CD8-positive, alpha-beta memory T cell (primary cell): Measurements from ENCODE around the gene CSPG5. TPM values are rescaled to one million over a fixed set of nuclear protein-coding genes. Genes with fewer than 3 reads are reported as not detected.

ENCODE experiments used
- CTCF ChIA-PET: fragments of 350-600 bp; sonication (Branson Sonifier 250); formaldehyde crosslinking; loops from one replicate; lab custom pipeline; 2021; ENCODE audit warnings: antibody characterized with exemption; lab: Charles Lee
- POLR2A ChIA-PET: fragments of 350-600 bp; sonication (Branson Sonifier 250); formaldehyde crosslinking; loops from one replicate; lab custom pipeline; 2021; ENCODE audit warnings: antibody characterized with exemption; lab: Charles Lee
- DNase-seq, 5 donors: peaks; one replicate each; pipeline versions ENCODE4 v3.0.0 to v3.0.0-alpha.2; 2020 to 2022; ENCODE audit warnings: mixed read lengths in 1 of 5
- H3K27ac ChIP-seq: one replicate; pipeline ENCODE4 v1.7.0; 2013; ENCODE audit warnings: low read depth, mild to moderate bottlenecking, low read length, moderate library complexity
- H3K27me3 ChIP-seq: 2 replicates; pipeline ENCODE4 v1.7.0; 2013; ENCODE audit warnings: low read length, mild to moderate bottlenecking; ENCODE audit not compliant: insufficient read depth, poor library complexity, severe bottlenecking
- H3K36me3 ChIP-seq: 2 replicates; pipeline ENCODE4 v1.7.0; 2013; ENCODE audit warnings: mild to moderate bottlenecking, low read length, moderate library complexity; ENCODE audit not compliant: insufficient read depth
- H3K4me1 ChIP-seq: 2 replicates; pipeline ENCODE4 v1.7.0; 2013; ENCODE audit warnings: mild to moderate bottlenecking, low read length, moderate library complexity; ENCODE audit not compliant: insufficient read depth
- H3K4me3 ChIP-seq: 2 replicates; pipeline ENCODE4 v1.7.0; 2013; ENCODE audit warnings: mild to moderate bottlenecking, low read length
- H3K9me3 ChIP-seq: 2 replicates; pipeline ENCODE4 v1.7.0; 2013; ENCODE audit warnings: mild to moderate bottlenecking, low read length
- H3K27ac Mint-ChIP-seq, 8 donors: one replicate each; pipeline ENCODE4 v1.8.0; 2020 to 2021; ENCODE audit warnings: mixed read lengths in 8 of 8, mild to moderate bottlenecking in 6 of 8, inconsistent platforms in 3 of 8, moderate library complexity in 3 of 8
- H3K27me3 Mint-ChIP-seq, 2 donors: one replicate each; pipeline ENCODE4 v1.8.0; 2020 to 2021; ENCODE audit warnings: mixed read lengths in 2 of 2, mild to moderate bottlenecking in 1 of 2, moderate library complexity in 1 of 2
- H3K36me3 Mint-ChIP-seq, 3 donors: one replicate each; pipeline ENCODE4 v1.8.0; 2020 to 2021; ENCODE audit warnings: mixed read lengths in 3 of 3, inconsistent platforms in 1 of 3, mild to moderate bottlenecking in 1 of 3
- H3K4me1 Mint-ChIP-seq, 3 donors: one replicate each; pipeline ENCODE4 v1.8.0; 2020 to 2021; ENCODE audit warnings: mixed read lengths in 3 of 3, inconsistent platforms in 1 of 3, mild to moderate bottlenecking in 1 of 3
- H3K4me3 Mint-ChIP-seq, 7 donors: one replicate each; pipeline ENCODE4 v1.8.0; 2020 to 2021; ENCODE audit warnings: mixed read lengths in 7 of 7, mild to moderate bottlenecking in 6 of 7, moderate library complexity in 4 of 7, inconsistent platforms in 2 of 7
- H3K9me3 Mint-ChIP-seq, 5 donors: one replicate each; pipeline ENCODE4 v1.8.0; 2020 to 2022; ENCODE audit warnings: mixed read lengths in 5 of 5, mild to moderate bottlenecking in 3 of 5, moderate library complexity in 2 of 5, inconsistent platforms in 1 of 5
- polyA plus RNA-seq: library from polyadenylated mRNA; unstranded; fragments of 300-500 nt; fragmentation: Illumina TruSeq; gene quantifications from one replicate; pipeline ENCODE4 v1.2.3, GENCODE V29; 2021
- total RNA-seq, 2 experiments: library from RNA; stranded (reverse); gene quantifications; one replicate each; pipeline ENCODE4 v1.2.3, GENCODE V29; 2021

Gene CSPG5
- total RNA-seq (under 1 TPM; 0.50 to 0.53 TPM), polyA plus RNA-seq (not detected)

GRCh38 chr3:47578691-47579632 is at the start of gene CSPG5:
Gene CSPG5 (minus strand): TSS chr3:47578865. CDS start chr3:47578693, 172 bp downstream.
- ChIA-PET POLR2A (no interaction called here), CTCF (no interaction called here)
- H3K27ac Mint-ChIP-seq, result peak within 1 kb of the TSS in 1 of 8 donors; percentile 29
- H3K36me3 Mint-ChIP-seq, result no peaks in the 10 kb centered on the region
- peaks cover 0 to 2% (median 0%) of the 10 kb centered on the region in 5 donors for H3K9me3 Mint-ChIP-seq
- peaks cover 13 to 28% of the 10 kb centered on the region in 2 donors for H3K27me3 Mint-ChIP-seq
- peak; percentile 12 to 56 (median 23) for DNase-seq
- Histone ChIP-seq H3K4me3 (peak within 1 kb of the TSS; percentile 41), H3K36me3 (no peaks in the 10 kb centered on the region), H3K4me1 (peaks cover 3% of the 10 kb centered on the region), H3K27ac (no peak within 1 kb of the TSS), H3K9me3 (no peaks in the 10 kb centered on the region), H3K27me3 (peaks cover 16% of the 10 kb centered on the region)
- peak within 1 kb of the TSS; percentile 65 to 84 (median 70) for H3K4me3 Mint-ChIP-seq
- peaks cover 0 to 3% (median 1%) of the 10 kb centered on the region in 3 donors for H3K4me1 Mint-ChIP-seq

GRCh38 chr3:47628426-47628825 is 49.8 kb upstream of the CSPG5 start:
- H3K36me3 ChIP-seq, result peaks cover 30% of the 10 kb centered on the region
- CTCF ChIA-PET, result no interaction called here

GRCh38 chr3:47622671-47623461 is 44.2 kb upstream of the CSPG5 start:
- Histone ChIP-seq H3K4me3 (no peak overlapping the region), H3K4me1 (no peaks in the 10 kb centered on the region), H3K27me3 (no peaks in the 10 kb centered on the region), H3K27ac (no peak overlapping the region), H3K36me3 (peaks cover 26% of the 10 kb centered on the region), H3K9me3 (no peaks in the 10 kb centered on the region)
- DNase-seq, result no peak
- peaks cover 8 to 74% (median 29%) of the 10 kb centered on the region in 3 donors for H3K36me3 Mint-ChIP-seq
- H3K9me3 Mint-ChIP-seq, result no peaks in the 10 kb centered on the region
- H3K4me3 Mint-ChIP-seq, result no peak overlapping the region
- POLR2A ChIA-PET, result no interaction called here
- peak overlapping the region in 3 of 8 donors; percentile 19 to 35 (median 32) for H3K27ac Mint-ChIP-seq
- CTCF ChIA-PET, result no interaction called here
- H3K27me3 Mint-ChIP-seq, result no peaks in the 10 kb centered on the region
- H3K4me1 Mint-ChIP-seq, result peaks cover 0 to 5% (median 0%) of the 10 kb centered on the region in 3 donors

More at GRCh38 chr3:47628426-47628825, 49.8 kb upstream of the CSPG5 start:
- no peak overlapping the region for H3K4me3 Mint-ChIP-seq
- H3K9me3 Mint-ChIP-seq, result no peaks in the 10 kb centered on the region
- Histone ChIP-seq H3K27me3 (no peaks in the 10 kb centered on the region), H3K4me3 (no peak overlapping the region), H3K9me3 (no peaks in the 10 kb centered on the region), H3K27ac (no peak overlapping the region), H3K4me1 (no peaks in the 10 kb centered on the region)
- POLR2A ChIA-PET, result no interaction called here
- peaks cover 6 to 81% (median 23%) of the 10 kb centered on the region in 3 donors for H3K36me3 Mint-ChIP-seq
- H3K4me1 Mint-ChIP-seq, result peaks cover 0 to 2% (median 0%) of the 10 kb centered on the region in 3 donors
- H3K27ac Mint-ChIP-seq, result peak overlapping the region in 4 of 8 donors; percentile 7 to 80 (median 34)
- no peaks in the 10 kb centered on the region for H3K27me3 Mint-ChIP-seq
- DNase-seq, result no peak

GRCh38 chr3:47617086-47618010 is 38.7 kb upstream of the CSPG5 start:
- DNase-seq, result no peak
- ChIA-PET POLR2A (interaction anchor here (0.6 kb wide), 1 partner anchor 275 kb away, joined by 3 read pairs; no protein-coding TSS in a partner anchor), CTCF (no interaction called here)
- Mint-ChIP-seq H3K27ac (peak overlapping the region in 3 of 8 donors; percentile 17 to 39 (median 24)), H3K36me3 (peaks cover 8 to 55% (median 36%) of the 10 kb centered on the region in 3 donors), H3K4me3 (no peak overlapping the region), H3K4me1 (peaks cover 0 to 7% (median 0%) of the 10 kb centered on the region in 3 donors), H3K27me3 (peaks cover 0 to 1% of the 10 kb centered on the region in 2 donors), H3K9me3 (no peaks in the 10 kb centered on the region)
- no peaks in the 10 kb centered on the region for H3K4me1 ChIP-seq
- peaks cover 46% of the 10 kb centered on the region for H3K36me3 ChIP-seq
- H3K4me3 ChIP-seq, result no peak overlapping the region
- no peaks in the 10 kb centered on the region for H3K27me3 ChIP-seq
- no peak overlapping the region for H3K27ac ChIP-seq
- no peaks in the 10 kb centered on the region for H3K9me3 ChIP-seq

- Mint-ChIP-seq H3K27me3 (peaks cover 0 to 1% of the 10 kb centered on the region in 2 donors), H3K4me3 (no peak overlapping the region), H3K9me3 (no peaks in the 10 kb centered on the region), H3K4me1 (peaks cover 0 to 7% (median 0%) of the 10 kb centered on the region in 3 donors), H3K36me3 (peaks cover 9 to 59% (median 35%) of the 10 kb centered on the region in 3 donors), H3K27ac (no peak overlapping the region)
- Histone ChIP-seq H3K36me3 (peaks cover 42% of the 10 kb centered on the region), H3K4me1 (no peaks in the 10 kb centered on the region), H3K9me3 (no peaks in the 10 kb centered on the region), H3K4me3 (no peak overlapping the region), H3K27me3 (no peaks in the 10 kb centered on the region), H3K27ac (no peak overlapping the region)
- no peak for DNase-seq
- POLR2A ChIA-PET, result no interaction called here
- CTCF ChIA-PET, result no interaction called here
These were observed 36.1 kb upstream of the CSPG5 start for GRCh38 chr3:47614788-47615187.

GRCh38 chr3:47613722-47614121 is 35.1 kb upstream of the CSPG5 start:
- H3K27me3 Mint-ChIP-seq, result peaks cover 0 to 1% of the 10 kb centered on the region in 2 donors
- H3K27ac Mint-ChIP-seq, result no peak overlapping the region
- Histone ChIP-seq H3K27me3 (no peaks in the 10 kb centered on the region), H3K36me3 (peaks cover 36% of the 10 kb centered on the region), H3K27ac (no peak overlapping the region), H3K4me3 (no peak overlapping the region), H3K9me3 (no peaks in the 10 kb centered on the region), H3K4me1 (no peaks in the 10 kb centered on the region)
- no peaks in the 10 kb centered on the region for H3K9me3 Mint-ChIP-seq
- no peak overlapping the region for H3K4me3 Mint-ChIP-seq
- H3K36me3 Mint-ChIP-seq, result peaks cover 3 to 58% (median 30%) of the 10 kb centered on the region in 3 donors
- POLR2A ChIA-PET, result interaction anchor here (0.6 kb wide), 1 partner anchor 27 kb away, joined by 7 read pairs; no protein-coding TSS in a partner anchor
- CTCF ChIA-PET, result interaction anchor here (0.6 to 0.7 kb wide), 2 partner anchors 170 to 202 kb away, joined by 3 read pairs; no protein-coding TSS in a partner anchor
- H3K4me1 Mint-ChIP-seq, result peaks cover 0 to 3% (median 0%) of the 10 kb centered on the region in 3 donors
- DNase-seq, result no peak

GRCh38 chr3:47612879-47613278 is 34.2 kb upstream of the CSPG5 start:
- POLR2A ChIA-PET, result interaction anchor here (0.5 kb wide), 1 partner anchor 17 kb away, joined by 3 read pairs; no protein-coding TSS in a partner anchor
- Mint-ChIP-seq H3K27me3 (peaks cover 0 to 1% of the 10 kb centered on the region in 2 donors), H3K27ac (no peak overlapping the region), H3K9me3 (no peaks in the 10 kb centered on the region), H3K4me1 (peaks cover 0 to 2% (median 0%) of the 10 kb centered on the region in 3 donors), H3K36me3 (peaks cover 3 to 61% (median 31%) of the 10 kb centered on the region in 3 donors), H3K4me3 (no peak overlapping the region)
- Histone ChIP-seq H3K4me3 (no peak overlapping the region), H3K27ac (no peak overlapping the region), H3K27me3 (no peaks in the 10 kb centered on the region), H3K9me3 (no peaks in the 10 kb centered on the region), H3K36me3 (peaks cover 39% of the 10 kb centered on the region), H3K4me1 (no peaks in the 10 kb centered on the region)
- CTCF ChIA-PET, result no interaction called here
- no peak for DNase-seq
